Activated T-helper 1 cell treated with anti-CD3 and anti-CD28 coated beads, Interleukin-2, amount 50 U/mL, for 16 hours (primary cell): ENCODE results near the gene SCAP.

Source experiments
- DNase-seq, 2 donors: peaks; one replicate each; pipeline ENCODE4 v3.0.0-alpha.2; 2020; ENCODE audit warnings: low read depth in 1 of 2, low spot score in 1 of 2

SCAP gene

GRCh38 chr3:47414666-47415587, 60.8 kb downstream of the SCAP start:
- DNase-seq, result no peak

- no peak for DNase-seq
These were observed 61.6 kb downstream of the SCAP start for GRCh38 chr3:47414161-47414564.

GRCh38 chr3:47413751-47414150, 62.0 kb downstream of the SCAP start:
- no peak for DNase-seq

- DNase-seq, result no peak
These were observed 62.8 kb downstream of the SCAP start for GRCh38 chr3:47412842-47413520.

GRCh38 chr3:47412453-47412756, 63.3 kb downstream of the SCAP start:
- no peak for DNase-seq

GRCh38 chr3:47411696-47412452, 63.9 kb downstream of the SCAP start:
- DNase-seq, result no peak

- no peak for DNase-seq
These were observed 64.7 kb downstream of the SCAP start for GRCh38 chr3:47410801-47411646.

- DNase-seq, result no peak
These were observed 65.4 kb downstream of the SCAP start for GRCh38 chr3:47410417-47410720.

GRCh38 chr3:47409688-47410416, 65.9 kb downstream of the SCAP start:
- no peak for DNase-seq

- DNase-seq, result no peak
These were observed 66.5 kb downstream of the SCAP start for GRCh38 chr3:47409284-47409683.

- no peak for DNase-seq
These were observed 66.9 kb downstream of the SCAP start for GRCh38 chr3:47408839-47409229.

- DNase-seq, result no peak
These were observed 67.6 kb downstream of the SCAP start for GRCh38 chr3:47407896-47408838.

GRCh38 chr3:47407237-47407636, 68.5 kb downstream of the SCAP start:
- no peak for DNase-seq

- DNase-seq, result no peak
These were observed 69.0 kb downstream of the SCAP start for GRCh38 chr3:47406762-47407149.

GRCh38 chr3:47405820-47406761, 69.7 kb downstream of the SCAP start:
- DNase-seq, result no peak

- DNase-seq, result no peak
These were observed 70.6 kb downstream of the SCAP start for GRCh38 chr3:47404955-47405790.

GRCh38 chr3:47404431-47404876, 71.3 kb downstream of the SCAP start:
- no peak for DNase-seq
